GM18502 (cell line): Measurements from ENCODE around the gene BABAM2.

Source experiments
- ATAC-seq: cut with Tn5 transposase; IDR thresholded peaks from one replicate; pipeline ENCODE4 v1.9.1; 2021; ENCODE audit warnings: mild to moderate bottlenecking; ENCODE audit not compliant: unreplicated experiment, poor library complexity

BABAM2 gene

GRCh38 chr2:28054916-28055315 is 164.4 kb downstream of the BABAM2 start:
- ATAC-seq, result no peak

- no peak for ATAC-seq
Observed at GRCh38 chr2:28055325-28055970, 164.9 kb downstream of the BABAM2 start.

- no peak for ATAC-seq
Observed at GRCh38 chr2:28058791-28059190, 168.3 kb downstream of the BABAM2 start.

GRCh38 chr2:28062867-28063266 is 172.3 kb downstream of the BABAM2 start:
- ATAC-seq, result no peak

- no peak for ATAC-seq
Observed at GRCh38 chr2:28063492-28063962, 173.0 kb downstream of the BABAM2 start.

GRCh38 chr2:28067602-28068001 is 177.1 kb downstream of the BABAM2 start:
- ATAC-seq, result no peak

- no peak for ATAC-seq
Observed at GRCh38 chr2:28068088-28068487, 177.6 kb downstream of the BABAM2 start.

- ATAC-seq, result no peak
Observed at GRCh38 chr2:28068527-28068926, 178.0 kb downstream of the BABAM2 start.

- no peak for ATAC-seq
Observed at GRCh38 chr2:28071221-28071620, 180.7 kb downstream of the BABAM2 start.

- no peak for ATAC-seq
Observed at GRCh38 chr2:28074137-28074536, 183.6 kb downstream of the BABAM2 start.

GRCh38 chr2:28080911-28081310 is 190.4 kb downstream of the BABAM2 start:
- no peak for ATAC-seq

GRCh38 chr2:28082131-28082530 is 191.6 kb downstream of the BABAM2 start:
- no peak for ATAC-seq

- no peak for ATAC-seq
Observed at GRCh38 chr2:28083476-28083875, 192.9 kb downstream of the BABAM2 start.

- ATAC-seq, result no peak
Observed at GRCh38 chr2:28084564-28084963, 194.0 kb downstream of the BABAM2 start.

GRCh38 chr2:28085201-28085600 is 194.7 kb downstream of the BABAM2 start:
- no peak for ATAC-seq

- ATAC-seq, result no peak
Observed at GRCh38 chr2:28086611-28087010, 196.1 kb downstream of the BABAM2 start.

GRCh38 chr2:28088970-28089369 is 198.4 kb downstream of the BABAM2 start:
- ATAC-seq, result no peak

GRCh38 chr2:28089486-28089885 is 199.0 kb downstream of the BABAM2 start:
- no peak for ATAC-seq

GRCh38 chr2:28093308-28093707 is 202.8 kb downstream of the BABAM2 start:
- no peak for ATAC-seq

- ATAC-seq, result no peak
Observed at GRCh38 chr2:28093768-28094167, 203.2 kb downstream of the BABAM2 start.

GRCh38 chr2:28094739-28095138 is 204.2 kb downstream of the BABAM2 start:
- ATAC-seq, result no peak

- ATAC-seq, result no peak
Observed at GRCh38 chr2:28095622-28096021, 205.1 kb downstream of the BABAM2 start.

GRCh38 chr2:28096421-28096820 is 205.9 kb downstream of the BABAM2 start:
- no peak for ATAC-seq
